Kidney epithelial cell (primary cell): ENCODE data around the gene KLHL13. TPM values are rescaled to one million over a fixed set of nuclear protein-coding genes. Genes with fewer than 3 reads are reported as not detected.

Source experiments
- DNase-seq: peaks from one replicate; pipeline ENCODE4 v3.0.0-alpha.2; 2010; ENCODE audit warnings: low read depth
- H3K27me3 ChIP-seq: 2 replicates; pipeline ENCODE4 v1.6.0; 2011; ENCODE audit warnings: low read length; ENCODE audit not compliant: control insufficient read depth, insufficient read depth
- H3K36me3 ChIP-seq: 2 replicates; pipeline ENCODE4 v1.5.1; 2011; ENCODE audit warnings: low read length; ENCODE audit not compliant: control insufficient read depth, insufficient read depth
- H3K4me3 ChIP-seq: 2 replicates; pipeline ENCODE4 v1.5.1; 2011; ENCODE audit warnings: low read depth, mild to moderate bottlenecking, control low read depth, low read length
- total RNA-seq: library from RNA; depleted of rRNA; stranded (reverse); fragments of >200 nt; gene quantifications from 2 replicates; pipeline ENCODE4 v1.2.3, GENCODE V29; 2015
- TF ChIP-seq, protein P1 (sequence below): IDR thresholded peaks from 2 replicates; pipeline ENCODE4 v1.5.1; 2011; ENCODE audit warnings: mild to moderate bottlenecking, moderate library complexity, low read length, control low read depth, inconsistent platforms; ENCODE audit not compliant: insufficient read depth, poor library complexity, severe bottlenecking

KLHL13 gene
- total RNA-seq, 1 donor from 2014 or later = 12.7 TPM

GRCh38 chrX:118047446-118048186 is 69.0 kb downstream of the KLHL13 start:
- no peak for DNase-seq
- Histone ChIP-seq H3K4me3 (no peak overlapping the region), H3K27me3 (no peaks in the 10 kb centered on the region), H3K36me3 (no peaks in the 10 kb centered on the region)
- TF ChIP-seq, protein P1, sequence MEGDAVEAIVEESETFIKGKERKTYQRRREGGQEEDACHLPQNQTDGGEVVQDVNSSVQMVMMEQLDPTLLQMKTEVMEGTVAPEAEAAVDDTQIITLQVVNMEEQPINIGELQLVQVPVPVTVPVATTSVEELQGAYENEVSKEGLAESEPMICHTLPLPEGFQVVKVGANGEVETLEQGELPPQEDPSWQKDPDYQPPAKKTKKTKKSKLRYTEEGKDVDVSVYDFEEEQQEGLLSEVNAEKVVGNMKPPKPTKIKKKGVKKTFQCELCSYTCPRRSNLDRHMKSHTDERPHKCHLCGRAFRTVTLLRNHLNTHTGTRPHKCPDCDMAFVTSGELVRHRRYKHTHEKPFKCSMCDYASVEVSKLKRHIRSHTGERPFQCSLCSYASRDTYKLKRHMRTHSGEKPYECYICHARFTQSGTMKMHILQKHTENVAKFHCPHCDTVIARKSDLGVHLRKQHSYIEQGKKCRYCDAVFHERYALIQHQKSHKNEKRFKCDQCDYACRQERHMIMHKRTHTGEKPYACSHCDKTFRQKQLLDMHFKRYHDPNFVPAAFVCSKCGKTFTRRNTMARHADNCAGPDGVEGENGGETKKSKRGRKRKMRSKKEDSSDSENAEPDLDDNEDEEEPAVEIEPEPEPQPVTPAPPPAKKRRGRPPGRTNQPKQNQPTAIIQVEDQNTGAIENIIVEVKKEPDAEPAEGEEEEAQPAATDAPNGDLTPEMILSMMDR = no peak

GRCh38 chrX:118039591-118039990 is 77.0 kb downstream of the KLHL13 start:
- no peak for DNase-seq
- TF ChIP-seq, protein P1 = no peak
- Histone ChIP-seq H3K27me3 (no peaks in the 10 kb centered on the region), H3K4me3 (no peak overlapping the region), H3K36me3 (no peaks in the 10 kb centered on the region)

DNA sequence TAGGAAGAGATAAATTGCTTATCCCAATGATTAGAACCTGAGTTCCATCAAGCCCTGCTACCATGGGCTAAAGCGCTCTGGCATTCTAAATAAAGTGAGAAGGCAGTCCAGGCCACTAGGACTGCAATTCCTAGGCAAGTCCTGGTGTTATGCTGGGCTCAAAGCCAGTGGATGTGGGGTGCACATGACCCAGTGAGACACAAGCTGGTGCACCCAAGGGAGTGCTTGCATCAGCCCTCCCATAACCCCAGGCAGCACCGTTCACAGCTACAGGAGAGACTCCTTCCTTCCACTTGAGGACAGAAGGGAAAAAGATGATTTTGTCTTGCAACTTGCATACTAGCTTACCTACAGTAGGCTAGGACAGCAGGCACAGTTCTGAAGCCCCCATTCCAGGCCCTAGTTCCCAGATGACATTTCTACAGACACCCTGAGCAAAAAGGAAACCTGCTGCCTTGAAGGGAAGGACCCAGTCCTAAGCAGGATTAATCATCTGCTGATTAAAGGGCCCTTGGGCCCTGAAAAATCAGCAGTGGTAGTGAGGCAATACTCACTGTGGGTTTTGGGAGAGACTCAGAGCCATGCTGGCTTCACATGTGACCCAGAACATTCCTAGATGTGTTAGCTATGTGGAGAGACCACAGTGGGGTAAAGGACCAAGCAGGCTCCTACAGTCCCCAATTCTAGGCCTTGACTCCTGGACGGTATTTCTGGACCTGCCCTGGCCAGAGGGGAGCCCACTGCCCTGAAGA is 77.8 kb downstream of the KLHL13 start:
- TF ChIP-seq, protein P1 = no peak
- no peak overlapping the region for H3K4me3 ChIP-seq
- H3K36me3 ChIP-seq = no peaks in the 10 kb centered on the region
- no peak for DNase-seq
- H3K27me3 ChIP-seq = no peaks in the 10 kb centered on the region

DNA sequence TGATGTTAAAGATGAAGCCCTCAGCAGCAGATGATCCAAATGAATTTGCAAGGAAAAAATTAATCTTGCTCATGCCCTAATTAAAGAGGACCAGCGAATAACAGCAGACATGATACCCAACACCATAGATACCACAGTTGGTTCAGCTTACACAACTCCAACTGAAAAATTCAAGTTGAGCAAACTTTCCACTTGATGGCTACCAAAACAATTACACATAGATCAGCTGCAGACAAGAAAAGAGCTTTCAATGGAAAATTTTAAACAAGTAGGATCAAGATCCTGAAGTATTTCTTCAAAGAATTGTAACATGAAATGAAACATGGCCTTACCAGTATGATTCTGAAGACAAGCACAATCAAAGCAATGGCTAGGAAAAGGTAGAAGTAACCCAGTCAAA is 90.0 kb downstream of the KLHL13 start:
- Histone ChIP-seq H3K4me3 (no peak overlapping the region), H3K27me3 (no peaks in the 10 kb centered on the region), H3K36me3 (no peaks in the 10 kb centered on the region)
- no peak for DNase-seq
- TF ChIP-seq, protein P1 = no peak

GRCh38 chrX:118025226-118025625 is 91.4 kb downstream of the KLHL13 start:
- Histone ChIP-seq H3K36me3 (no peaks in the 10 kb centered on the region), H3K4me3 (no peak overlapping the region), H3K27me3 (no peaks in the 10 kb centered on the region)
- no peak for DNase-seq
- TF ChIP-seq, protein P1 = no peak
